Karpas-422 (cell line): ENCODE data around the gene ZDHHC22. TPM values are rescaled to one million over a fixed set of nuclear protein-coding genes. Genes with fewer than 3 reads are reported as not detected.

Experiments used
- DNase-seq: peaks from one replicate; pipeline ENCODE4 v3.0.0-alpha.2; 2015
- H2AFZ ChIP-seq: fragments of 200-600 bp; sonication (generic); 2 replicates; pipeline ENCODE4 v1.6.1; 2014; ENCODE audit warnings: antibody characterized with exemption, low read length, mixed read lengths
- H3K27ac ChIP-seq: fragments of 200-600 bp; sonication (generic); 2 replicates; pipeline ENCODE4 v1.5.1; 2014; ENCODE audit warnings: mild to moderate bottlenecking, low read length, moderate library complexity
- H3K27me3 ChIP-seq: fragments of 200-600 bp; sonication (generic); 2 replicates; pipeline ENCODE4 v1.6.1; 2014; ENCODE audit warnings: low read length, mixed read lengths
- H3K36me3 ChIP-seq: fragments of 200-600 bp; sonication (generic); 2 replicates; pipeline ENCODE4 v1.6.1; 2014; ENCODE audit warnings: low read length, mixed read lengths; ENCODE audit not compliant: insufficient read depth
- H3K4me1 ChIP-seq: fragments of 200-600 bp; sonication (generic); 2 replicates; pipeline ENCODE4 v1.6.1; 2014; ENCODE audit warnings: mild to moderate bottlenecking, low read length, mixed read lengths
- H3K4me2 ChIP-seq: fragments of 200-600 bp; sonication (generic); 2 replicates; pipeline ENCODE4 v1.6.1; 2014; ENCODE audit warnings: low read length, low read depth, mild to moderate bottlenecking; ENCODE audit not compliant: poor library complexity, severe bottlenecking
- H3K4me3 ChIP-seq: fragments of 200-600 bp; sonication (generic); 2 replicates; pipeline ENCODE4 v1.5.1; 2014; ENCODE audit warnings: mild to moderate bottlenecking, antibody characterized with exemption, low read length, mixed read lengths
- H3K79me2 ChIP-seq: fragments of 200-600 bp; sonication (generic); 2 replicates; pipeline ENCODE4 v1.6.1; 2014; ENCODE audit warnings: mild to moderate bottlenecking, low read length, mixed read lengths
- H3K9ac ChIP-seq: fragments of 200-600 bp; sonication (generic); 2 replicates; pipeline ENCODE4 v1.6.0; 2014; ENCODE audit warnings: low read length
- H3K9me2 ChIP-seq: fragments of 200-600 bp; sonication (generic), shearing (Covaris generic); replicated peaks from 2 replicates; pipeline ENCODE4 v1.6.0; 2014; ENCODE audit warnings: mild to moderate bottlenecking, low read length, moderate library complexity; ENCODE audit not compliant: insufficient read depth
- H3K9me3 ChIP-seq: fragments of 300-700, 200-600 bp; sonication (generic); 2 replicates; pipeline ENCODE4 v1.6.1; 2014; ENCODE audit warnings: low read length, mixed read lengths
- H4K20me1 ChIP-seq: fragments of 200-600 bp; sonication (generic); 2 replicates; pipeline ENCODE4 v1.6.1; 2014; ENCODE audit warnings: mild to moderate bottlenecking, antibody characterized with exemption, low read length, low read depth; ENCODE audit not compliant: insufficient read depth
- total RNA-seq: library from RNA; depleted of rRNA; stranded (reverse); fragments of >200 nt; shearing (Covaris generic); gene quantifications from 2 replicates; pipeline ENCODE4 v1.2.3, GENCODE V29; 2014; ENCODE audit warnings: low replicate concordance; rRNA removed

ZDHHC22 gene
- not detected in 2 replicates for total RNA-seq

DNA sequence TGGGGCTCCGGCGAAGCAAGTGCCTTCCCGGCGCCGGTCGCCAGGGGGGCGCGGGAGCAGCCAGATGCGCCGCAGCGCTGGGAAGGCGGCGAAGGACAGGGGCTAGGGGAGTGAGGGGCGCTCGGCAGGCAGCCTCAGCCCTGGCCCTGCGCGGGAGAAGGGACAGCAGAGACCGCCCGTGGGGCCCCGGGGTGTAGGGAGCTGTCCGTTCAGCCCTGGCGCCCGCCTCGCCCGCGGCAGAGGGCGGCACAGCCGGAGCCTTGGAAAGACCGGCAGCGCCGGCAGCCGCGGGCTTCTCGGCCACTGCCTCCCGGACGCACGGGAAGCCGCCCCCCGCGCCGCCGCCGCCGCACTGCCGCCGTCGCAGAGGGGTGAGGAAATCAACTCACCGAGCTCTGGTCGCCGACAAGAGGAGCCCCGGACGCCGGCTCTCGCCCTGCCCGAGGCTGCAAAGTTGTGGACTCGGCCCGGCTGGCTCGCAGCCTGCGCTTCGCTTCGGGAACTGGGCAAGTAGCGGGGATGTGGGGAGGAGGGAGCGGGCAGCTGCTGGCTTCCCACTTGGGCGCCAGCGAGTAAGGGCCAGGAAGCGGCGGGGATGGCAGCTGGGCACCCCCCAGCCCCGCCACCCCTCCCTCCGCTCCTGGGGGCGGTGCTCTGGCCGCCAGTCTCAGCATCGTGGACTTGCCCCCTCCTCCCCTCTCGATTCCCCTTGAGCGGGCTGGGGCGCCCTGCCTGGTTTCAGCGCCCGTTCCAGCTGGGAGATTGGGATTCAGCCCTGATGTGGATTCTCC is at the start of gene ZDHHC22:
TSS of gene ZDHHC22 (minus strand) at position 578 of the 791 bp plus-strand sequence. CDS start 2,053 bp downstream, outside the sequence.
- H3K9me2 ChIP-seq: no peaks in the 10 kb centered on the region
- H3K4me3 ChIP-seq: no peak within 1 kb of the TSS
- H3K9ac ChIP-seq: no peak within 1 kb of the TSS
- H3K27ac ChIP-seq: no peak within 1 kb of the TSS
- no peak within 1 kb of the TSS for H3K4me2 ChIP-seq
- H3K27me3 ChIP-seq: no peaks in the 10 kb centered on the region
- H3K79me2 ChIP-seq: no peaks in the 10 kb centered on the region
- no peak within 1 kb of the TSS for H2AFZ ChIP-seq
- H3K4me1 ChIP-seq: peaks cover 4% of the 10 kb centered on the region
- no peaks in the 10 kb centered on the region for H3K9me3 ChIP-seq
- no peak for DNase-seq
- no peaks in the 10 kb centered on the region for H3K36me3 ChIP-seq
- no peaks in the 10 kb centered on the region; the same call in 1 of the 2 replicates for H4K20me1 ChIP-seq

DNA sequence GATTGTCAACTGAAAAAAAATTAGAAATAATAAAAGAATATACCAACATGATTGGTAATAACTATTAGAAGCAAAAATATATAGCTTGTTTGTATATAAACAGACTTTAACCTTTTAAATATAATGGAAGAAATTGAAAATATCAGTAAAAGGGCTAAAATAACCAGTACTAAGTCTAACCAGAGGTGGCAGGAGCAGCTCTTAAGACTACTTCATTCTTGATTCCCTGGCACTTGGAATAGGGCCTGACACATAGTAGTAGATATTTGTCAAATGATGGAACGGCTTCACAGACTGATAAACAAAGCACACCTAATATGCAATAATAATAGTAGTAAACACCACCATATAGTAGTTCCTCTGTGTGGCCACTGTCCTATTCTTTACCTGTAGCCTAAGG is 49.4 kb upstream of the ZDHHC22 start:
- Histone ChIP-seq H3K9me2 (no peaks in the 10 kb centered on the region), H3K79me2 (no peaks in the 10 kb centered on the region), H3K9me3 (no peaks in the 10 kb centered on the region), H4K20me1 (peaks cover 27% of the 10 kb centered on the region), H3K4me2 (no peak overlapping the region), H2AFZ (no peak overlapping the region), H3K4me1 (no peaks in the 10 kb centered on the region; the same call in 1 of the 2 replicates), H3K4me3 (no peak overlapping the region), H3K9ac (no peak overlapping the region), H3K36me3 (no peaks in the 10 kb centered on the region), H3K27ac (no peak overlapping the region), H3K27me3 (no peaks in the 10 kb centered on the region)
- DNase-seq: no peak

DNA sequence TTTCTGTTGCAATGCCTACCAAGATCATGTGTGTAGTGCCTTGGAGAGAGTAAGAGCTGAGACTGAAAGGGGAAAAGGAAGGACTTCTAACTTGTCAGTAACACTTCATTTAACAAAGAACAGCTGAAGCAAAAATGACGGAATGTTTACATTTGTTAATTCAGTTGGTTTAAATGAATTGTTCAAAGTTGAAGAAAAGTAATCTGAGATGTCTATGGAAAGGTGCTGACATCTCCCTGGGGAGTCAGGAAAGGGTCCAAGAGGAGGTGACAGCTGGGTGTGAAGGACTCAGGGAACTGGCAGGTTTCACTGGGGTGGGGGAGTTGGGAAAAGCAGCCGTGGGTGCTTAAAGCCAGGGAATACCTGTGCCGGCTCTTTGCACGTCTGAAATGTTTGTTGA is 47.9 kb upstream of the ZDHHC22 start:
- H2AFZ ChIP-seq: no peak overlapping the region
- no peak overlapping the region for H3K4me3 ChIP-seq
- peaks cover 9% of the 10 kb centered on the region for H3K4me1 ChIP-seq
- H3K9ac ChIP-seq: no peak overlapping the region
- H3K27me3 ChIP-seq: no peaks in the 10 kb centered on the region
- H3K4me2 ChIP-seq: no peak overlapping the region
- H4K20me1 ChIP-seq: peaks cover 24% of the 10 kb centered on the region
- no peaks in the 10 kb centered on the region for H3K79me2 ChIP-seq
- H3K36me3 ChIP-seq: no peaks in the 10 kb centered on the region
- no peaks in the 10 kb centered on the region for H3K9me3 ChIP-seq
- H3K9me2 ChIP-seq: no peaks in the 10 kb centered on the region
- no peak for DNase-seq
- no peak overlapping the region for H3K27ac ChIP-seq

- no peak overlapping the region for H3K9ac ChIP-seq
- H3K4me2 ChIP-seq: no peak overlapping the region
Measured at GRCh38 chr14:77187649-77188012, 46.0 kb upstream of the ZDHHC22 start.

DNA sequence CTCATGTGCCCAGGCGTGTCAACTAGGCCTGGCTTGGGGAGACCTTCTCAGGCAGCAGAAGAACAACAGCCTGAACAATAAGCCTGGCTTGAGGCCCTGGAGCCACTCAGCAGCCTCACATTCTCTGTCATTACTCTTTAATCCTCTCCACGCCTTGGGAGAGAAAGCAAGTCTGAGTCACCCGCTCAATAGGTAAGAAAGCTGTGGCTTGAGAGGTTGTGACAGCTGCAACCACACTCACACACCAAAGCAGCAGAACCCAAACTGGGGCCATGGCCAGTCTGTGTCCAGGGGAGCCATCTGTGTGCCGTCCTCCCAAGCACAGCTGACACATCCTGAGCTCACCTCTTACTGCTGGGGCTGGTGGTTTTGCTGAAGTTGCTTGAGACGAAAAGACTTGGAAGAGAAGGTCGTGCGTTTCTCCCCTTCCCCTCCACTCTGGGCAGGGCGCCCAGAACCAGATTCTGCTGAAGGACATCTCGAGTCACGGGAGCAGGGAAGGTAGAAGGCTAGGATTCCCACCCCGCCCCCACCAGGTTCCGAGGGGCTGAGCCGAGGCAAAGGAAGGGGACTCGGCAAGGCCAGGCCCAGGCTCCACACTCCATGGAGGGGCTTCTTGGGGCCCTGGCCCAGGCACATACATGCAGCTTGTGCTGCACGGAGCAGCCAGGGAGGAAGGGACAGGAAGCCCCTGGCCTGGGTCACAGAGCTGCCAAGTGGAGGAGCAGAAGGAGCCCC is 45.5 kb upstream of the ZDHHC22 start:
- Histone ChIP-seq H3K9me2 (no peaks in the 10 kb centered on the region), H3K27ac (no peak overlapping the region), H3K27me3 (no peaks in the 10 kb centered on the region), H3K4me3 (no peak overlapping the region), H2AFZ (no peak overlapping the region), H3K4me2 (no peak overlapping the region), H3K79me2 (no peaks in the 10 kb centered on the region), H3K36me3 (no peaks in the 10 kb centered on the region), H3K9me3 (no peaks in the 10 kb centered on the region), H3K9ac (no peak overlapping the region), H4K20me1 (peaks cover 20% of the 10 kb centered on the region; the same call in 1 of the 2 replicates), H3K4me1 (peaks cover 32% of the 10 kb centered on the region)
- DNase-seq: no peak

More at GRCh38 chr14:77187649-77188012, 46.0 kb upstream of the ZDHHC22 start:
- peaks cover 27% of the 10 kb centered on the region for H3K4me1 ChIP-seq
- no peak overlapping the region for H3K27ac ChIP-seq
- no peaks in the 10 kb centered on the region for H3K9me3 ChIP-seq
- H3K27me3 ChIP-seq: no peaks in the 10 kb centered on the region
- no peak for DNase-seq
- no peaks in the 10 kb centered on the region for H3K79me2 ChIP-seq
- peaks cover 20% of the 10 kb centered on the region; the same call in 1 of the 2 replicates for H4K20me1 ChIP-seq
- no peak overlapping the region for H3K4me3 ChIP-seq
- no peaks in the 10 kb centered on the region for H3K36me3 ChIP-seq
- H3K9me2 ChIP-seq: no peaks in the 10 kb centered on the region
- no peak overlapping the region for H2AFZ ChIP-seq

DNA sequence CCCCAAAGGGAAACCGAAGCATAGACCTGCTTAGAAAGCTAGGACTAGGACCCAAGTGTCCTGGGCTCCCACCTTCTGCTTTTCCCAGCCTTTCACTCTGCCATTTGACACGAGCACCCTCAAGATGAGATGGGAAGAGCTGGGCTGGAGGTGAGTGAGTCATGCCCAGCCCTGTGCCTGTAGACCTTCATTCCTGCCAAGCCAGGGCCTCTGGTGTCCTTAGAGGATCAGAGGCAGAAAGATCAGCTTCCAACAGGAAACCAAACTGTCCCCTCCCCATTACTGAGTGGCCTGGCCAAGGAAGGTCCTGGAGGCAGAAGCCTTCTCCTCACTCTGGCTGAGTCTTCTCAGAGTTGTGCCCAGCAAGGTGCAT is 43.5 kb upstream of the ZDHHC22 start:
- Histone ChIP-seq H3K4me1 (peaks cover 38% of the 10 kb centered on the region), H3K4me2 (peak overlapping the region; percentile 48), H3K9me2 (no peaks in the 10 kb centered on the region), H3K36me3 (no peaks in the 10 kb centered on the region), H3K27me3 (no peaks in the 10 kb centered on the region), H3K9ac (peak overlapping the region; percentile 48; the same call in 1 of the 2 replicates), H3K9me3 (no peaks in the 10 kb centered on the region), H3K27ac (no peak overlapping the region), H3K79me2 (no peaks in the 10 kb centered on the region), H2AFZ (no peak overlapping the region), H4K20me1 (peaks cover 20% of the 10 kb centered on the region; the same call in 1 of the 2 replicates), H3K4me3 (no peak overlapping the region)
- DNase-seq: no peak

- Histone ChIP-seq H3K27ac (no peak overlapping the region), H3K4me1 (peaks cover 38% of the 10 kb centered on the region), H3K36me3 (no peaks in the 10 kb centered on the region), H2AFZ (peak overlapping the region; percentile 55; the same call in 1 of the 2 replicates), H3K4me2 (peak overlapping the region; percentile 48), H3K27me3 (no peaks in the 10 kb centered on the region), H3K9me3 (no peaks in the 10 kb centered on the region), H4K20me1 (peaks cover 17% of the 10 kb centered on the region; the same call in 1 of the 2 replicates), H3K4me3 (no peak overlapping the region; the same call in 1 of the 2 replicates), H3K79me2 (no peaks in the 10 kb centered on the region), H3K9me2 (no peaks in the 10 kb centered on the region), H3K9ac (peak overlapping the region; percentile 48)
- peak; percentile 79 for DNase-seq
Measured at GRCh38 chr14:77184396-77185092, 43.0 kb upstream of the ZDHHC22 start.
